Hematopoietic multipotent progenitor cell treated with erythropoietin and hydrocortisone succinate and interleukin-3 and kit ligand, for 15 days (in vitro differentiated cells): ENCODE measurements around the gene CCSER2.
"Not testable (repeated sequence)": the region's sequence is repeated elsewhere in the genome, so short reads cannot be mapped to it uniquely, and the experiment has no call there.

Source experiments
- DNase-seq: peaks from one replicate; pipeline ENCODE4 v3.0.0-alpha.2; 2015; ENCODE audit warnings: low spot score

The CCSER2 gene, protein sequence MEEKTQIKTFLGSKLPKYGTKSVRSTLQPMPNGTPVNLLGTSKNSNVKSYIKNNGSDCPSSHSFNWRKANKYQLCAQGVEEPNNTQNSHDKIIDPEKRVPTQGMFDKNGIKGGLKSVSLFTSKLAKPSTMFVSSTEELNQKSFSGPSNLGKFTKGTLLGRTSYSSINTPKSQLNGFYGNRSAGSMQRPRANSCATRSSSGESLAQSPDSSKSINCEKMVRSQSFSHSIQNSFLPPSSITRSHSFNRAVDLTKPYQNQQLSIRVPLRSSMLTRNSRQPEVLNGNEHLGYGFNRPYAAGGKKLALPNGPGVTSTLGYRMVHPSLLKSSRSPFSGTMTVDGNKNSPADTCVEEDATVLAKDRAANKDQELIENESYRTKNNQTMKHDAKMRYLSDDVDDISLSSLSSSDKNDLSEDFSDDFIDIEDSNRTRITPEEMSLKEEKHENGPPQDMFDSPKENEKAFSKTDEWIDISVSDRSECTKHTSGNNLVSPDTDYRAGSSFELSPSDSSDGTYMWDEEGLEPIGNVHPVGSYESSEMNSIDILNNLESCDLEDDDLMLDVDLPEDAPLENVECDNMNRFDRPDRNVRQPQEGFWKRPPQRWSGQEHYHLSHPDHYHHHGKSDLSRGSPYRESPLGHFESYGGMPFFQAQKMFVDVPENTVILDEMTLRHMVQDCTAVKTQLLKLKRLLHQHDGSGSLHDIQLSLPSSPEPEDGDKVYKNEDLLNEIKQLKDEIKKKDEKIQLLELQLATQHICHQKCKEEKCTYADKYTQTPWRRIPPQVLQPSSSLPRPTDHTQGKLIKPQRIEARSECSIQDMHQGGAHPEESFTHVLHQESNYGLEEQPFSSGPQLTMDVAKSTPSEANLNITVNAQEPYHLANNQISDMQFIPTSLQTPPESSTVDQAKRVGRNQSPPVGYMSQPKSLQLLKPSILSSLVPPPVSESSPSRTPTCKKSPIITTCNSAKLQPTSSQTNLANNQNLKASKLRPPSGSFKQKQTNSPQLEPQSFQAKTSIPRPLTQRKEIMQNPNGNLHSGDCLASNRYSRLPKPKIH

DNA sequence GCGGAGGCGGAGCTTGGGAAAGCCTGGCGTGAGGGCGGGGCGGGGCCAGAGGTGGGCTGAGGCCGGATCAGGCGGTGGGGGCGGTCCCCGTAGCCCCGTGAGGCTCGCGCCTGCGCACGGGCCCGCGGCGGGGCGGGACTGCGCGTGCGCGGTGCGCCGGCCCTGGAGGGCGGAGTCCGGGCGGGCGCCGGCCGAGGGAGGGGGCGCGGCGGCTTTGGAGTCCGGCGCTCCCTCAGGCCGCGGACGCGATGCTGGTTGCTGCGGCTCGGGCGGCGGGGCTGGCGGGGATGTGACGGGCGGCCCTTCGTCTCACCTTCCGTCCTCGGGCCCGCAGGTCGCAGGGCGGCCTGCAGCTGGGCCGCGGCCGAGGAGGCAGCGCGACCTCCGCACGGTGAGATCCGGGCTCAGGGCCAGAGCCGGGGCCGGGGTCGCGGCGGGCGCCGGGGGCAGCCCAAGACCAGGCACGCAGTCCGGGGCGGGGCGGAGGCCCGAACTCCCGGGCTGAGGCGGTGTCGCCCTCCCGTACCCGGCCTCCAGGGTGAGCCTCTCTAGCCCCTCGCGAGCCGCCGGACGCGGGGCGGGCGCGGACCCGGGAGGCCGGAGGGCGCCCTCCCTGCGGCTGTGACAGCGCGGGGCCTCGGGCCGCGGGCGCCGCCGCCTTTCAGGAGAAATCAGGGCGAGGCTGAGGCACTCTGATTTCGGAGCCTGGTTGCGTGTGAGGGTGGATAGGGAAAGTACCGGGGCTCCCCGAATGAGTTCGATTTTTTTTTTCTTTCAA is at the start of gene CCSER2:
CCSER2 (plus strand) TSS at position 172 of the 778 bp plus-strand sequence. CDS start 42,464 bp downstream, outside the sequence.
- peak; percentile 94 for DNase-seq

DNA sequence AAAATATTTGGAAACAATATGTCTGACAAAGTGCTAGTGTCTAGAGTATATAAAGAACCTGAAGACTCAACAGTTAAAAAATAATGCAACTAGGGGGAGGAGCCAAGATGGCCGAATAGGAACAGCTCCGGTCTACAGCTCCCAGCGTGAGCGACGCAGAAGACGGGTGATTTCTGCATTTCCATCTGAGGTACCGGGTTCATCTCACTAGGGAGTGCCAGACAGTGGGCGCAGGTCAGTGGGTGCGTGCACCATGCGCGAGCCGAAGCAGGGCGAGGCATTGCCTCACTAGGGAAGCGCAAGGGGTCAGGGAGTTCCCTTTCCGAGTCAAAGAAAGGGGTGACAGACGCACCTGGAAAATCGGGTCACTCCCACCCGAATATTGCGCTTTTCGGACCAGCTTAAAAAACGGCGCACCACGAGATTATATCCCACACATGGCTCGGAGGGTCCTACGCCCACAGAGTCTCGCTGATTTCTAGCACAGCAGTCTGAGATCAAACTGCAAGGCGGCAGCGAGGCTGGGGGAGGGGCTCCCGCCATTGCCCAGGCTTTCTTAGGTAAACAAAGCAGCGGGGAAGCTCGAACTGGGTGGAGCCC is 48.4 kb upstream of the CCSER2 start:
- DNase-seq: not testable (repeated sequence)

DNA sequence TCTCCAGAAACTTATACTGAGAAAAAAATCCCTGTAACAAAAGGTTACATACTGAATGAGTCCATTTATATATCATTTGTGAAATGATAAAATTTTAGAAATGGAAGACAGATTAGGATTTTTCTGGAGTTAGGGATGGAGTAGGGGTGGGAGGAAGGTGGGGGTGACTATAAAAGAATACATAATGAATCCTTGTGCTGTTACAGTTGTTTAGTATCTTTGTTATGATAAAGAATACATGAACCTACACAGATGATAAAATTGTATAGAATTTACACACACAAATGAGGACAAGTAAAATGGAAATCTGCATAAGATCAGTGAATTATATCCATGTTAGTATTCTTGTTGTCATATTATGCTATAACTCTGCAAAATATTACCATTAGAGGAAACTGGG is 41.7 kb upstream of the CCSER2 start:
- no peak for DNase-seq

DNA sequence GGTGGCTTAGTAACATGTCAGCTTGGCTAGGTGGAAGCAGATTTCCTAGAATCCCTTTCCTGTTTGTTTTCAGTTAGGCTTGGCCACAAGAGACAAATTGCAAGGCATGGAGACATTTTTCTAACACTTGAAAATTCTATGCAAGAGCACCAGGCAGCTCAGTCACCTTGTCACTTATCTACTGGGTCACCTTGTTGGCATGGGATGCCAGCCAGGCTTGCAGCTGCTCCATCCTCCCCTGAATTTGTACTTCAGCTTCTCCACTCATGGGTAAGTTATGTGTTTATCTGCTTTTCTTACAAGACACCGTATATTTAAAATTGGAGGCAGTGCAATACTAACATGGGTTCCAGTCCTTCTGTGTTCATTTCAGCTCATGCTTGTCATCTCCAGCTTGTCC is 40.2 kb upstream of the CCSER2 start:
- DNase-seq: no peak

DNA sequence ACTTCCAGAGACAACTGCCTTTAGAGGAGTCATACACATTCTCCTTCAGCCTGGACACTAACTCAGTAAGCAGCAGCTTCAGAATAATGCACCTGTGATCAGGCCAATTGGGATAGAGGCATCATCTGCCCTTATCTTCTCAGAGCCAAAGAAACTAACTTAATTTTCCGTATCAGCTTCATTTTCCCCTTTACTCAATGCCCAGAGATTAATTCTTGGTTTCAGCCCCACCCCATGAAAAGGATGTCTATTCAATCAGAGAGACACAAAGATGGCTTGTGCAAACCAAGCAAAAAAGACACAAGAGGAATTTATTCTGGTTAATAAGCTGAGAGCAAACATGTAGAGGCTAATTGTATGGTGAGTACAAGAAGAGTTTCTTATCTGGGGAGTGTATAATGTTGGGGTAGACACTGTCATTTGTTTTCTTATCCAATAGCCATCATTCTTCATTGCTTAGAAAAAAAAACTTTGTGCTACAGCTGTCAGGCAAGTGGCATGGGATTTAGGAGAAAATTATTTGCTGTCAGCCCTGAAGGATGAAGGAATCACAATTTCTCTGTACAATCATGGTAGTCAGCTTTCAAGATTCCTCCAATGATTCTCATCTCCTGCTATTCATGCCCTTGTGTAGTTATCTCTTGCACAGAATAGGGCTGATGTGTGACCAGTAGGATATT is 38.7 kb upstream of the CCSER2 start:
- DNase-seq: no peak

DNA sequence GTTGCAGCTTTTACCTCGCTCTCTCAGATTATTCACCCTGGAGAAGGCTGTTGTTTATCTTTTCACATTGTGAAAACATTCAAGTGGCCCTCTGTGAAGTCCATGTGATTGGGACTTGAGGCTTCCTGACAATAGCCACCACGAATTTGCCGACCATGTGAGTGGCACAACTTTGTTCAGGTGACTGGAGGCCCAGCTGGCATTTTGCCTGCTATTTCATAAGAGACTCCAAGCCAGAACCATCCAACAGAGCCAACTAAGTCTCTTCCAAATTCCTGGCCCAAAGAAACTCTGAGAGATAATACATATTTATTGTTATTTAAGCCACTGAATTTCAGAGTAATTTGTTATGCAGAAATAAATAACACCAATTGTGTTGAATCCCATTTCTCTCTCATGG is 38.2 kb upstream of the CCSER2 start:
- DNase-seq: no peak

DNA sequence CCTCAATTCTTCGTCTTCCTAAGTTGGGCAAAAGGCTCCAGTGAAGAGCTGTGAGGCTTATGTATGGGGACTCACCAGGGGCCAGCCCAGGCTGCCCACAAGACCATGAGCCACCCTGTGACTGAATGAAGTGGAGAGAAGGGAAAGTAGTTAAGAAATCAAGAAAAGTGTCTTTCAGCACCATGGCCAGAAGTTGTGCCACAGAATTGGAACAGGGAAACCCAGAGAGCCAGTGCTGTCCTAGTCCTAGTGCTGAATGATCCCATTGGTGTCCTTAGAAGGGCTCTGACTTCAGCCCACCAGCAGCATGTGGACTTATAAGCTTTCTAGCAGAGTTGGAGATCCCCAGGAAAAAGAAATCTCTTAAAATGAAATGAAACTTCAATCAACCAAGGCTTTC is 37.0 kb upstream of the CCSER2 start:
- no peak for DNase-seq

DNA sequence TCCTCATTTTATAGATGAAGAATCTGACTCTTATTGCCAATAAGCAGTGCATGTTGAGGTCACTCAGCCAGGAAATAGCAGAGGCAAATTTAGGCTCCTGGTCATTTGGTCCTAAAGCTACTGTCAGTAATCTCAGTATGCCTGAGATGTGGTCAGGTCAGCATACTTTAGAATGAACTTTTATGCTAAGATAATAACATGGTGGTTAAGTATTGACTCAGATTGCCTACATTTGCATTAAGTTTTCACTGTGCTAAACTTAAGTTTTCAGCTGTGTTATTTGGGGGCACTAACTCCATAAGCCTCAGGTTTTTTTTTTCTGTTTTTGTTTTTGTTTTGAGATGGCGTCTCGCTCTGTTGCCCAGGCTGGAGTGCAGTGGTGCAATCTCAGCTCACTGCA is 35.9 kb upstream of the CCSER2 start:
- no peak for DNase-seq

DNA sequence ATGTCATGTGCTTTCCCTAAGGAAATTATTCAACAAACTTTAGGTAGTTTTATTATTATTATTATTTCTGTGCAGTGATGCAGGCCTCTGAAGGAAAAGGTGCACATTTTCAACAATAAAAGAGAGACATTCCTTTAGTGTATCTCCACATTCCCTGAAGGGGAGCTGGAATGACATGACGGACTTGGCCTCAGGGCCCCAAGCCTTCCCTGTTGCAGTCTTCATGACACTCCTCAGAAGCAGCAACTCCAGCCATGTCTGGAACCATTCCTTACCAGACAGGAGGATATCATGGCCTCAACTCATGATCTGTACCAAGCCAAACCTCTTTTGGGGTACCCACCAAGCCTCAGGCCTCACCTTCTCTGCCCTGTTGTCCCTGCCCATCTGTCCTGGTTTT is 35.2 kb upstream of the CCSER2 start:
- DNase-seq: no peak

DNA sequence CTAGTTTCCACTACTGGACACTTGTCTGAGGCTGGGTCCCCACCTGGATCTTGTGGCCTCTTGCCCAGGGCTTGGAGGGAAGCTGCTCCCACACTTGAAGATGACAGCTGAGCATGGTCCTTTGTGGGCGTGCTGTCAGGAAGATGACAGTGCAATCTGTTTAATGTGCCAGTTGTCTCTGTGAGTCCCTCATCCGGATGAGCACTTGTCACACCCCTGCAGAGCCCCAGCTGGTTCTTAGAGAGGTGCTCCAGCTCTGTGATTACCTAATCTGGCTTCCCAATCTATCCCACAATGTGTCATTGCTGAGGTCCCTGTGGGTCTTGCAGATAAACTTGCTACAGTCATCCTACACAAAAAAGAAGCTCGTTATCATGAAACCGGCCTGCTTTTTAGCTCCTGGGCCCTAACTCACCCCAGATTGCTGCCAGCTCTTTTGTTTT is 34.8 kb upstream of the CCSER2 start:
- DNase-seq: no peak

DNA sequence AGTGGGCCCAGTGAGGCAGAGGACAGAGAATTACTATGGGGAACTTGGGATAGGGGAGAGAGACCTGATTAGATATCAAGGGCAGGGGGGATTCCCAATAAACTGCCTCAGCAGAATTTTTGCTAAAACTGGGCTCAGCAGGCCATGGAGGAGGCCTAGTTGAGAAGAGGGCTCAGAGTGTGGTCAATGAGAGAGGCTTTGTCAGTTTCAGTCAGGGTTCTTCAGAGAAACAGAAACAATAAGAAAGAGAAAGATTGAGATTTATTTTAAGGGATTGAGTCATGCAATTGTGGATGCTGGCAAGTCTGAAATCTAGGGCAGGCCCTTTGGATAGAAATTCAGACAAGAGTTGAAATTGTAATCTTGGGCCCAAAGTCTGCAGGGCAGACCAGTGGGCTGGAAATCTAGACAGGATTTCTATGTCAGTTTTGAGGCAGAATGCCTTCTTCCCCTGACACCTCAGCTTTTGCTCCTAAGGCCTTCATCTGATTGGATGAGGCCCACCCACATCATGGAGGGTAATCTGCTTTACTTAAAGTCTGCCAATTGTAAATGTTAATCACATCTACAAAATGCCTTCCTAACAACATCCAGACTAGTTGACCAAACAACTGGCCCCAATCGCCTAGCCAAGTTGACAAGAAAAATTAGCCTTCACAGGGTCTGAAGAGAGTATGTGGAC is 33.5 kb upstream of the CCSER2 start:
- DNase-seq: no peak

DNA sequence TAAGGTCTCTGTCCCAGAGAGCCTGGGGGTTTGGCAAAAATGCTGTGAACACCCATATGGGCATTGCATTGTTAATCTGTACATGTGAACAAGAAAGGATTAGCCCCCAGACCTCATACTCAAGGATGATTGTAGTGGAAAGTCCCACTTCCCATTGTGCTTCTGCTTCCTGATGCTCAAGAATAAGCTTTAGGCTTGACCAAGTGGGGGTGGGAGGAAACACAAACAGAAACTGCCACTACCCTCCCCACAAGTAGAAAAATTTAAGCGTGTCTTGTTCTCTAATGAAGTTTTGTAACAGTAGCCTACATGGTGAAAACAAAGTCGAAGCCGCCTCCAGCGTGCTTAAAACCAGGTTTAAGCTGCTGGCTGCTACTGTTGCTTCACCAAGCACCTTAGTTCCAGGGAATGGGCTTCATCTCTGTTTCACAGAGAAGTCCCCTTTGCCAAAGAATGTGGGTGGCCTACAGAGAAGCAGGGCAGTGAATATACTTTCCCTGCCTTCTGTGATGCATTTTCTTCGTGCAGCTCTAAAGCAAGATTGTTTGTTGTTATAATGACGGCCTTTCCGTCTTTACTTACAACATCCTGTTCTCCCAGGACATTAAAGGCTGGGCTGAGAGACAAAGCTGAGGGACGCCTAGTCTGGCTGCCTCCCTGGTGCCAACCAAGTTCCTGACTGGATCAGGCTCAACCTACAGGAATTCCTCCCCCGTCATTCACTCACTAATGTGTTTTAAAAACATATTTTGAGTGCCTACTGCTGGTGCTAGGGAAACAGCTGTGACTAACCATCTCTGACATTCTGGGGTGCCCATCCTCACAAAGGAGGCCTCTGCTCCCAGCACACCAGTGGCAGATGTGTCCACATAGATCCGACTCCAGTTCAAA is 32.1 kb upstream of the CCSER2 start:
- no peak for DNase-seq

DNA sequence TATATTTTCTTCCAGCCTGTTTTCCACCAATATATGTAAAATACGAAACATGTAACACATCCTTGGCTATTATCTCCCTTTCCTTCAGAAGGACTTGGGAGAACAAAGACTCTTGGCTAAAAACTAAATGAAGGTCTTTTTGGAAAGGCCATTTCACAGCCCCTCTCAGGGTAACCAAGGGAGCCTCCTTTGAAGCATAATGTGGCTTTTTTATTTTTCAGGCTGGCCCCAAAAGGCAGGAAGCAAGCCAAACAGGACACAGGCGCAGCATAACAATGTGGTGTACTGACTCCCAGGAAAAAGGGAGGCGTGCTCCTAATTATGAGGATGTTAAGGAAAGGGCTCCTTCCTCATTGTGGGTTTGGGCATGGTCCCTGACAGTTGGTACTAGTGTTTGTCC is 30.3 kb upstream of the CCSER2 start:
- no peak for DNase-seq

DNA sequence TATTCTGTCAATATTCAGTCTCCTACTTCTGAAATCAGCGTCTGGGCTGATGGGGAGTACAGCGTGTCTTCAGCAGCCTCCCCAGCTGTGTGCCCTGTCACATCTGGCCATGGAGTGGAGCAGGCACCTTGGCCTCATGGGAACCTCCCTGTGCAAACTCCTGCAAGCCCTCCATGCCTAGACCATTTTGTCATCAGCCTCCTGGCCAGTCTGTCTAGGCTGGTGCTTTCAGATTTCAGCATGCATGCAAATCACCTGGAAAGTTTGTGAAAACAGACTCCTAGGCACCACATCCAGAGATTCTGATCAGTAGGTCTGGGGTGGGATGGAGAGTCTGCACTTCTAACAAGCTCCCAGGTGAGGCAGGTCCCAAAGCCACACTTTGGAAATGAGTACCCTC is 26.2 kb upstream of the CCSER2 start:
- DNase-seq: no peak

DNA sequence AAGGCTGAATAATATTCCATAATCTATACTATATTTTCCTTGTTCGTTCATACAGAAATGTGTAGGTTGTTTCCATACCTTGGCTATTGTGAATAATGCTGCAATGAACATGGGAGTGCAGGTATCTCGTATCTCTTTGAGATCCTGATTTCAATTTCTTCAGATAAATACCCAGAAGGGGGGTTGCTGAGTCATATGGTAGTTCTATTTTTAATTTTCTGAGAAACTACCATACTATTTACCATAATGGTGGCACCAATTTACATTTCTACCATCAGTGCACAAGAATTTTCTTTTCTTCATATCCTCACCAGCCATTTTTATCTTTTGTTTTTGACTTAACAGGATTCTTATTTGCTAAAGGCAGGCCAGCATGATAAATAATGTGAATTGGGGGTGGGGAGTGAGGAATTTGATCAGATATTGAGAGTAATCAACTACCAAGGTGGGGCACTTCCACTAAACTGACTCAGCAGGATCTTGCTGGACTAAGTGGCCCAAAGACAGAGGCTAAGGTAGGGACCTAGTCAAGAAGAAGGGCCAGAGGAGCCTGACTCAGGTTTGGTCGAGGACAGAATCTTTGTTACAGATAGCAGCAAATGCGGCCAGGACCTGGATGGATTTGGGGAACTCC is 21.5 kb upstream of the CCSER2 start:
- DNase-seq: no peak

DNA sequence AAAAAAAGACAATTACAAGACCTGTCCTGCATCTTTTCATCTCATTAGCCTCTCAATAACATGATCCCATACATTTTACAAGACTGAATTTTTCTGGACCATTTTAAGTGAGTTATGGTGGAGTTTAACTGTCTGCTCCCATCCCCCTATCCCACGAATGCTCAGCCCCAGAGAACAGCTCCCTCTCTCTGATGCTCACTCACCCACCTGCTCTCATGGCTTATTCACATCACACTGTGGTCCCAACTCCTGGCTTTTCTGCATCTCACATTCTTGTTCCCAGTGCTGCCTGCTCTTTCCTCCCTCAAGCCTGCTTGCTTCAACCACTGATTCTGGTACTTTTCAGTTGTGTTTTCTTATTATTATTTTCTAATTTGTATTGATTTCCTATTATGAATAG is 20.4 kb upstream of the CCSER2 start:
- no peak for DNase-seq

DNA sequence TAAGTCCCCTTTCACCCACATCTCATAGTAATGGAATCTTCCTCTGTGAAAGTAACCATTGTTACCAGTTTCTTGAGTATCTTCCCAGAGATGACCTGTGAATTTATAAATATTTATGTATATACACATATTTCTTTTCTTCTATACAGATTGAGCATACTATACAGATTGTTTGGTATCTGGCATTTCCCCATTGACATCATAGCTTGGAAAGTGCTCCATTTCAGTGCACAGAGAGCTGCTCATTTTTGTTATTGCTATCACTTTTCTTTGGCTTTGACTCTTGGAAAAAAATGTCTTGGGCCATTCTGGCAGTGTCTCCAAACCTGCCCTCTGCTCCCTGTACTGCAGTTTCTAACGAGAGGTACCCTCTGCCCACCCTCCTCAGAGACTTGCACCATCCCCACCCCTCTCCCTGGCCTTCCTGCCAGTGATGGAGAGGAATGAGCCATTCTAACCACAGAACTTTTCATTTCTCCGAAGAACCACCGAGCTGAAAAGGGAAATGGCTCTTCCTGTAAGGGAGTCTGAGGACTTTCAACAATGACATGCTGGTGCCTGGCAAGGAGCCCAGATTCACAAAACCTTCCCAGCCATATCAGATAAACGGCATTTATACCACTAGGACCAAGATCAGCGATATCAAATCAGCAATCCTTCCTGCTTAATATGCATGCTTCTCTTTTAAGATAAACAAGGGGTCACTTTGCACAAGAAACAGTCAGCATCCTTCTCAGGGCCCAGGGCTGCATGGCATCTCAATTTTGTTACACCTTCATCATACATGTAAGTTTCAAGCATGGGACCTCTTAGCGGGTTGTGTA is 19.7 kb upstream of the CCSER2 start:
- DNase-seq: no peak

DNA sequence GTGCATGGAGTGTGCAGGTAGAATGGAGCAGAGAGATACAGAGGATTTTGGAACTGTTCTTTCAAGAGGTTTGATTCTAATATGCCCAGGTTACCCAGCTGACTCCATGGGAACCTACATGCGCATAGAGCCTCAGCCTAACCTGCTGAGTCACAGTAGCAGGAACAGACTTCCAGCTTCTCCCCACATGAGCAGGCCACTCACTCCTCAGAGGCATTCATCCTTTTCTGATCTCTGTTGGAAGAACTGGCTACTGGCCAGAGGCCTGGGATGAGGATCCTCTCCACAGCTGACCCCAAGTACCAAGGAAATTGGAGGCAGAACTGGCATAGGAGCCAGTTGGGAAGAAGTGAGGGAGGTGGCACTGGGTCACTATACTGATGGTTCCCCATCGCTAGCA is 17.9 kb upstream of the CCSER2 start:
- no peak for DNase-seq
